Skin of body (tissue), 2 donors: ENCODE measurements around the gene CLEC18C. TPM values are rescaled to one million over a fixed set of nuclear protein-coding genes. Genes with fewer than 3 reads are reported as not detected.
"Not testable (repeated sequence)": the region's sequence is repeated elsewhere in the genome, so short reads cannot be mapped to it uniquely, and the experiment has no call there.

ENCODE experiments used
- DNase-seq: peaks from one replicate; lab custom pipeline; 2025; lab: John Stamatoyannopoulos, UW
- total RNA-seq: library from RNA; depleted of rRNA; stranded (reverse); fragments of >200 nt; gene quantifications from one replicate; pipeline ENCODE4 v1.2.3, GENCODE V29; 2014

CLEC18C gene
- total RNA-seq, 1 donor from 2014 or later = not detected

- no peak for DNase-seq
Observed at GRCh38 chr16:70159355-70160348, 13.9 kb upstream of the CLEC18C start.

- no peak for DNase-seq
Observed at GRCh38 chr16:70160388-70160787, 13.2 kb upstream of the CLEC18C start.

DNA sequence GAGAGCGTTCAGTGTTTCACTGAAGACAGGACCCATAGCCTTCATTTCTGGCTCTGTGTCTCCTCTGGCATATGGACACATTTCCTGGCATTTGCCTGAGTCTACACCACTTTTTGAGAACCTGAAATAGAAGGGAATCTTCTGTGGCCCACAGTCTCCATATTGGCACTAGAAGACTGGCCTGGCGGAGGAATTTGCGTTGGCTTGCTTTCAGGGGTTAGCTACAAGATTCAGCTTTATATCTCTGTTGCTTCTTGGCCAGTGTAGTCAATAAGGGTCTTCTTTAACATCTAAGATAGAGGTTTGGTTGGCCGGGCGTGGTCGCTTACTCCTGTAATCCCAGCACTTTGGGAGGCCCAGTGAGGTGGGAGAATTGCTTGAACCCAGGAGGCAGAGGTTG lies 12.8 kb upstream of the CLEC18C start:
- DNase-seq = no peak

DNA sequence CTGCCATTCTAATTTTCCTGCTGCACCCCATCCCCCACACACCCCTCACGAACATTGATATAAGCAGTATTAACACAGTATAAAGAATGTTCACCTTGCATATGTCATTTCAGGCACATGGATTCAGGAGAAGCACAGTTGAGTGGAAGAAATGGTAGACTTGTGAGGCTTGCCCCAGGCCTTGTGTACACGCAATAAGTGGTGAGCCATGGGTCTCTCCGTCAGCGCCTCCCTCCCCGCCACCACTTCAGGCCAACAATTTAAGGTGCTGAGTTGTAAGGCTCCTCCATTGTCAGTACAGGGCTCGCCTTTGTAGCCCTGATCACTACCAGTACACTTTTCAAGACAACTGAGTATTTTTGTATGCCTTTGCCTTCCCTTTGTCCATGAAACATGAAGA lies 12.2 kb upstream of the CLEC18C start:
- DNase-seq = no peak

GRCh38 chr16:70162041-70162451 lies 11.5 kb upstream of the CLEC18C start:
- DNase-seq = no peak

GRCh38 chr16:70163596-70163995 lies 10.0 kb upstream of the CLEC18C start:
- DNase-seq = no peak

GRCh38 chr16:70166688-70167087 lies 6.9 kb upstream of the CLEC18C start:
- DNase-seq = not testable (repeated sequence)

DNA sequence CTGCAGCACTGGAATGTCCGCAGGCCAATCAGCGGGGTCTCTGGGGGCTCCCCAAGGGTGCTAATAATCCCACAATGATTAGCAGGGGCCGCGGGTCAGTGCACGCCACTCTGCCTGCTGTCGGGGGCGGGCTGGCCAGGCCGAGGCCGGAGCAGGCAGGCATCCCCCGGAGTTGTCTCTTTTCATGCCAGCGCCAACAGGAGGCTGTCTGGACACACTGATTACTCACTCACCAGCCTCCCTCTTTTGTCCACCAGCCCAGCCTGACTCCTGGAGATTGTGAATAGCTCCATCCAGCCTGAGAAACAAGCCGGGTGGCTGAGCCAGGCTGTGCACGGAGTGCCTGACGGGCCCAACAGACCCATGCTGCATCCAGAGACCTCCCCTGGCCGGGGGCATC lies 329 bp downstream of the CLEC18C start:
- DNase-seq = not testable (repeated sequence)

DNA sequence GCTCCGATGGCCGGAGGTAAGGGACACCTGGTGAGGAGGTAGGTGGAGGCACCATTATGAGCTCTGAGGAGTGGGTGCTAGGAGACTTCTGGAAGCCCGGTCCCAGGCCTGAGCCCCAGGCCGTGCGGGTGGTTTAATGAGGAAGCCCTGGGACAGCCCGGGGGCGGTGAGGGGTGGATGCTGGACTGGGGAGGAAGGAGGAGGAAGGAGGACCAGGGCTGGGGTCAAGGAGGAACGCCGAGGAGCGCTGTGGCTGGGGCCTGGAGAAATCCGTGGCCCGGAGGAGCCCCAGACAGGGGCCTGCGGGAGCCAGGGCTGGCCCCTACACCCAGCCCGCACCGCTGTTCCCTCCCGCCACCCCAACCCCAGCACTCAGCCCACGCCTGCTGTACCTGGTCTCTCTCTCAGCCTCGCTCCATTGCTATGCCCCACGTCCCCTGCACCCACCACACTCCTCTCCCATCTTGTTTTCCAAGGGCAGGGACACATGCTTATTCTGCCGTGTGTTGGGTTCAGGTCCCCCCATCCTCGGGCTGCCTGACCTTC lies 873 bp downstream of the CLEC18C start:
- DNase-seq = not testable (repeated sequence)

GRCh38 chr16:70187858-70188607 lies 14.4 kb downstream of the CLEC18C start:
- DNase-seq = not testable (repeated sequence)

DNA sequence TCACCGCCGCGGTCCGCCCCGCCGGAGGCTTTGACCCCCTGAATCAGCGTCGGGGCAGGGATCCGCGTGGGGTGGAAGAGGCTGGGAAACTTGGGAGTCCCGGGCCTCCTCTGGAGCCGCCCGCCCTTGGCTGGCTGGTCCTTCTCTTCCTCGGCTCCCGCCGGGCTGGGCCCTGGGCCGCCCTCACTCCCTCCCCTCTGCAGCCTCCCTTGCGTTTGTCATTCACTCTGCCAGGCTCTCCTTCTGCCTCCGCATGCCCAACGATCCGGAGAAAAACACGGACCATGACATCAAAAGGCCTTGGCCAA lies 15.0 kb downstream of the CLEC18C start:
- DNase-seq = not testable (repeated sequence)

- DNase-seq = not testable (repeated sequence)
Observed at GRCh38 chr16:70190574-70190973, 17.0 kb downstream of the CLEC18C start.

DNA sequence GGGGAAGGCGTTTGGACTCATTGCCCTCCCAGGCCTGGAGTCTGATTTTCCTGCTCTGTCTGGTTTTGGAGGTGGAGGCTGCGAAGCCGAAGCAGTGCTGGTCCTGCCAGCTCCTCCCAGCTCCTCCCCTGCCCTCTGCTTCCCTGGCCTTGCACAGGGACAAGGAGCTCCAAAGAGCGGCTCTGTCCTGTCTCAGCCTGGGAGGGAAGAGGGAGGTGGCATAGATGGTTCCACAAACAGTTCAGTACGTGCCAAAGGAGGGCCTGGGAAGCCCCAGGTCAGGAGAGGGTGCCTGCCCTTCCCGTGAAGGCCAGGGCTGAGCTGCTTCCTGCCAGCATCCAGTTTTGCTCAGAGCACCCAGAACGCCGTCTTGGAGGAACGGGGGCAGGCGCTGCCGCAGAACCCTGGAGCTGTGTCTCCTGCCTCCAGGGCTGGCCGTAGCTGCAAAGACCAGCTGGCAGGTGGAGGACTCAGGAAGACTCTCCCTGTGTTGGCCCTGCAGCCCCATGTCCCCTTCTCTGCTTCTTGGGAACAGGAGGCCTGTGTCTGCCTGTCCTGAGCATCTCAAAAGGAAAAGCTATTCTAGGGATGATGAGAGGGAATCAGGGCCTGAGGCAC lies 23.2 kb downstream of the CLEC18C start:
- DNase-seq = not testable (repeated sequence)

DNA sequence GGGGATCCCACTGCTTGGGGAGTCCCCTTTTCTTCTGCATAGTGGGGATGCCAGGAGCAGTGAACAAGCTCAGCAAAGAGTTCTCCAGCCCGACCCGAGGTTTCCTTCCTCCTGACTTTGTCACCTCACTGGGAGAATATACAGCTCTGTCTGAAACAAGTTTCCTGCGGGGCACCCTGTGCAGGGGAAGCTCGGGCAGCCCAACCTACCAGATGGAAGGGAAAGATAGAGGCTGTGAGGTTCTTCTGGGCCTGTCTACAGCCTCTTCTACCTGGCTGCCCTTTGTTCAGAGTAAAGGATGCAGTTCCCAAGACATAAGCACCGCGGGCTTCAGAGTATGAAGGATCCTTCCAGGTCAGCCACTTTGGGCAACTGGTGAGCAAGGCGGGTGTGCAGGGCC lies 24.0 kb downstream of the CLEC18C start:
- not testable (repeated sequence) for DNase-seq

GRCh38 chr16:70198230-70198629 lies 24.6 kb downstream of the CLEC18C start:
- DNase-seq = not testable (repeated sequence)

DNA sequence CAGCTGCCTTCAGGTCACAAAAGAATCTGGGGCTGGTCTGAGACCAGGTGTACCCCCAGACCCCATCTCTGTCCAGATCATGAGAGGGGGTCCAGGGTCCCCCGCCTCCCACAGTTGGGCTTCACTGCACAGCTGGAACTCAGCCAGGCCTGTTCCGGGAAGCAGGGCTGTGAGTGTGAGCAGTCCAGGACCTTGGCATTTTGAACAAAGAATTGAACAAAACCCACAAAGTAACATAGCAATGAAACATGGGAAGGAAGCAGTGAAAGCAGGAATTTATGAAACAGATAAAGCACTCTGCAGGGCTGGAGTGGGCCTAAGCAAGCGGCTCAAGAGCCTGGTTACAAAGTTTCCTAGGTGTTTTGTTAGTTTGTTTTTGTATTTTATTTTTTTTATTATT lies 25.1 kb downstream of the CLEC18C start:
- DNase-seq = not testable (repeated sequence)

DNA sequence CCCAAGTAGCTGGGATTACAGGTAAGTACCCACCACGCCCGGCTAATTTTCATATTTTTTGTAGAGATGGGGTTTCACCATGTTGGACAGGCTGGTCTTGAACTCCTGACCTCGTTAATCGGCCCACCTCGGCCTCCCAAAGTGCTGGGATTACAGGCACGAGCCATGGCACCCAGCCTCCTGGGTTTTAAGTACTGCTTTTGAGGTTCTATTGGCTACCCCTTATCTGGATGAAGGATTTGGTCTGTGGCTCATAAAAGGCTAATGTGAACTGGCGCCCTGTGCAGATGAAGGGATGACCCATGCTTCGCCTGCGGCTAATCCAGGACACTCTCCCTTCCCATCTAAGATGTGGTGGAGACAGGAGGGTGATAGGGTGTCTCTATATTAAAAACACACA lies 25.6 kb downstream of the CLEC18C start:
- DNase-seq = not testable (repeated sequence)

- DNase-seq = not testable (repeated sequence)
Observed at GRCh38 chr16:70200063-70200462, 26.5 kb downstream of the CLEC18C start.

DNA sequence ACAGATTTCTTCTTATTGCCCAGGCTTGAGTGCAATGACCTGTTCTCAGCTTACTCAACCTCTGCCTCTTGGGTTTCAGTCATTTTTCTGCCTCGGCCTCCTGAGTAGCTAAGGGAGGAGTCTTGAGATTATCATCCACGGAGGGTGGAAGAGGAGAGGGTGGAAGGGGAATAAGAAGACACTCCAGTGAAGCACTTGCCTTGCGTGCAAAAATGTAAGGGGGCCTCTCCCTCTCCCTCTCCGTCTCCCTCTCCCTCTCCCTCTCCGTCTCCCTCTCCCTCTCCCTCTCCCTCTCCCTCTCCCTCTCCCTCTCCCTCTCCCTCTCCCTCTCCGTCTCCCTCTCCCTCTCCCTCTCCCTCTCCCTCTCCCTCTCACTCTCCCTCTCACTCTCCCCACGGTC lies 29.9 kb downstream of the CLEC18C start:
- not testable (repeated sequence) for DNase-seq

DNA sequence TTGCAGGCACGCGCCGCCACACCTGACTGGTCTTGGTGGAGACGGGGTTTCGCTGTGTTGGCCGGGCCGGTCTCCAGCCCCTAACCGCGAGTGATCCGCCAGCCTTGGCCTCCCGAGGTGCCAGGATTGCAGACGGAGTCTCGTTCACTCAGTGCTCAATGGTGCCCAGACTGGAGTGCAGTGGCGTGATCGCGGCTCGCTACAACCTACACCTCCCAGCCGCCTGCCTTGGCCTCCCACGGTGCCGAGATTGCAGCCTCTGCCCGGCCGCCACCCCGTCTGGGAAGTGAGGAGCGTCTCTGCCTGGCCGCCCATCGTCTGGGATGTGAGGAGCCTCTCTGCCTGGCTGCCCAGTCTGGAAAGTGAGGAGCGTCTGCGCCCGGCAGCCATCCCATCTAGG lies 30.4 kb downstream of the CLEC18C start:
- not testable (repeated sequence) for DNase-seq

- not testable (repeated sequence) for DNase-seq
Observed at GRCh38 chr16:70204668-70205405, 31.2 kb downstream of the CLEC18C start.
